Heart left ventricle (tissue), 16 donors: Measurements from ENCODE around the gene CRYBB2. TPM values are rescaled to one million over a fixed set of nuclear protein-coding genes. Genes with fewer than 3 reads are reported as not detected.

Source experiments
- ATAC-seq, 4 donors: fragments of 200-7000 bp; cut with Tn5 transposase; one replicate each; pipeline ENCODE4 v1.9.1; 2020 to 2022; ENCODE audit warnings: moderate library complexity in 4 of 4, mild to moderate bottlenecking in 3 of 4, moderate number of reproducible peaks in 1 of 4
- DNase-seq, 5 donors: peaks; one replicate each; pipeline ENCODE4 v3.0.0-alpha.2; 2020
- H3K27ac ChIP-seq, 12 donors: fragments of 200-600 bp; sonication (generic) in 4 of 12; one replicate each; pipeline versions ENCODE4 v1.5.0 to v1.8.0; 2016 to 2022; ENCODE audit warnings: mild to moderate bottlenecking in 2 of 12
- H3K27me3 ChIP-seq, 9 donors: fragments of 200-600 bp; sonication (generic) in 2 of 9; one replicate each; pipeline versions ENCODE4 v1.5.1 to v1.8.0; 2016 to 2022; ENCODE audit warnings: mild to moderate bottlenecking in 3 of 9
- H3K36me3 ChIP-seq, 9 donors: fragments of 200-600 bp; sonication (generic) in 2 of 9; one replicate each; pipeline versions ENCODE4 v1.5.0 to v1.8.0; 2018 to 2022; ENCODE audit warnings: mild to moderate bottlenecking in 2 of 9
- H3K4me1 ChIP-seq, 12 donors: fragments of 200-600 bp; sonication (generic) in 4 of 12; one replicate each; pipeline versions ENCODE4 v1.5.0 to v1.8.0; 2016 to 2022; ENCODE audit warnings: mild to moderate bottlenecking in 3 of 12
- H3K4me3 ChIP-seq, 12 donors: fragments of 200-600 bp; sonication (generic) in 4 of 12; one replicate each; pipeline versions ENCODE4 v1.5.0 to v1.8.0; 2017 to 2022; ENCODE audit warnings: mild to moderate bottlenecking in 9 of 12, moderate library complexity in 4 of 12
- H3K9me3 ChIP-seq, 12 donors: fragments of 200-600 bp; sonication (generic) in 4 of 12; one replicate each; pipeline versions ENCODE4 v1.5.0 to v1.8.0; 2016 to 2022; ENCODE audit warnings: mild to moderate bottlenecking in 1 of 12
- CTCF ChIP-seq, 12 donors: fragments of 200-600 bp; sonication (generic) in 4 of 12; IDR thresholded peaks; one replicate each; pipeline versions ENCODE4 v1.5.0 to v1.8.0; 2018 to 2022; ENCODE audit warnings: antibody characterized with exemption in 12 of 12, mild to moderate bottlenecking in 5 of 12
- POLR2A ChIP-seq, 2 donors: fragments of 450-650 bp; IDR thresholded peaks; one replicate each; pipeline ENCODE4 v1.6.1; 2017; ENCODE audit warnings: antibody characterized with exemption in 2 of 2, mild to moderate bottlenecking in 2 of 2, moderate library complexity in 2 of 2
- WGBS, 4 donors: extraction: QIAGEN DNeasy Blood & Tissue Kit in 2 of 4; methylation state at CpG; one replicate each; pipeline versions ENCODE4 v1.1.5 to v1.1.7; 2013 to 2018; 5-methylcytosine and 5-hydroxymethylcytosine counted together
- intact Hi-C, 10 donors: fragments of 100-400 bp; cut with DNase I; formaldehyde crosslinking; loops; one replicate each; pipeline versions ENCODE4 v1.11.1 to v1.14.2; 2022
- polyA plus RNA-seq, 2 donors: library from polyadenylated mRNA; stranded (reverse); fragments of 200-250 nt; gene quantifications; one replicate each; pipeline ENCODE4 v1.2.3, GENCODE V29; 2013
- total RNA-seq, 9 donors: library from RNA; depleted of rRNA in 2 of 9; stranded (reverse); fragments of >200 nt in 2 of 9; fragmentation: NEBNext Ultra II Directional in 3 of 9; extraction: Animal tissue kit (Norgen Biotek cat#: 25700) in 3 of 9; gene quantifications; one replicate each; pipeline versions ENCODE4 v1.1.0 to v1.2.4, GENCODE V29; 2016 to 2023
- donor health status: ischemic (EF 13 %, LVEDD 7.1; RV severe dilation, severe dysfunction).
- donor health status: healthy with polysubstance abuse.
- donor health status: DM: no; HTN: yes; CAD: no.
- donor health status: DM: no; HTN: no; CAD: no.
- donor health status: ischemic (EF 25% LVEDD 6.9; RV normal size, moderate dysfunction).
- donor health status: ischemic (EF 25% LVEDD 5.7; RV mildly dilated, moderate dysfunction).
- donor health status: healthy.
- donor health status: DM: yes; HTN: yes; CAD: no.
- donor health status: ischemic (EF 35%, LVEDD 5.7; RV mildly dilated, moderate dysfunction).
- donor health status: nonischemic (EF 11% LVEDD 7.7; RV severe dilation, severe dysfunction).
- donor health status: DM: yes; HTN: yes; CAD: no.
- donor health status: PGD.
- donor health status: ischemic (EF 29% LVEDD 5.4; RV normal size, mild dysfunction).
- donor health status: nonischemic (EF 23%, LVEDD 6.1; RV moderate dilation, normal function).

The CRYBB2 gene
- total and polyA plus RNA-seq, 11 donors: not detected

GRCh38 chr22:25183949-25184619 is 35.4 kb upstream of the CRYBB2 start:
- no peaks in the 10 kb centered on the region for H3K4me1 ChIP-seq
- TF ChIP-seq CTCF (IDR thresholded peaks at IDR 0.05) (no peak), POLR2A (IDR thresholded peaks at IDR 0.05) (no peak)
- no peaks in the 10 kb centered on the region for H3K27me3 ChIP-seq
- no peak for DNase-seq
- no peak overlapping the region for H3K27ac ChIP-seq
- intact Hi-C loops: loop anchor here in 1 of 10 donors (10.0 kb wide), 1 partner anchor 249 kb away; no protein-coding TSS in a partner anchor
- peaks cover 0 to 11% (median 3%) of the 10 kb centered on the region in 12 donors for H3K9me3 ChIP-seq
- H3K36me3 ChIP-seq: peaks cover 0 to 73% (median 31%) of the 10 kb centered on the region in 9 donors
- 93 to 98% (median 95%) methylated on average over 12 of the region's 12 CpGs for WGBS, 4 donors
- ATAC-seq: no peak
- H3K4me3 ChIP-seq: no peak overlapping the region

- ATAC-seq (no peak), DNase-seq (no peak)
- peaks cover 0 to 77% (median 32%) of the 10 kb centered on the region in 9 donors for H3K36me3 ChIP-seq
- H3K4me3 ChIP-seq: no peak overlapping the region
- H3K27me3 ChIP-seq: no peaks in the 10 kb centered on the region
- 90 to 93% (median 93%) methylated on average over 3 of the region's 3 CpGs for whole genome bisulfite sequencing, 4 donors
- intact Hi-C loops: loop anchor here in 1 of 10 donors (10.0 kb wide), 1 partner anchor 251 kb away; no protein-coding TSS in a partner anchor
- no peaks in the 10 kb centered on the region for H3K9me3 ChIP-seq
- H3K27ac ChIP-seq: no peak overlapping the region
- TF ChIP-seq CTCF (IDR thresholded peaks at IDR 0.05) (no peak), POLR2A (IDR thresholded peaks at IDR 0.05) (no peak)
- no peaks in the 10 kb centered on the region for H3K4me1 ChIP-seq
Measured at GRCh38 chr22:25186140-25186539, 33.3 kb upstream of the CRYBB2 start.

GRCh38 chr22:25187469-25187868 is 32.0 kb upstream of the CRYBB2 start:
- 87 to 96% (median 92%) methylated on average over 6 of the region's 6 CpGs for WGBS, 4 donors
- TF ChIP-seq CTCF (IDR thresholded peaks at IDR 0.05) (no peak), POLR2A (IDR thresholded peaks at IDR 0.05) (no peak)
- no peak overlapping the region for H3K4me3 ChIP-seq
- H3K27me3 ChIP-seq: no peaks in the 10 kb centered on the region
- no peak for ATAC-seq
- intact Hi-C loops: loop anchor here in 1 of 10 donors (10.0 kb wide), 1 partner anchor 253 kb away; no protein-coding TSS in a partner anchor
- H3K27ac ChIP-seq: no peak overlapping the region
- peaks cover 0 to 85% (median 40%) of the 10 kb centered on the region in 9 donors for H3K36me3 ChIP-seq
- no peak for DNase-seq
- H3K4me1 ChIP-seq: no peaks in the 10 kb centered on the region
- H3K9me3 ChIP-seq: no peaks in the 10 kb centered on the region

- no peak for DNase-seq
- Histone ChIP-seq H3K27ac (no peak overlapping the region), H3K36me3 (peaks cover 0 to 93% (median 38%) of the 10 kb centered on the region in 9 donors), H3K4me1 (no peaks in the 10 kb centered on the region), H3K9me3 (no peaks in the 10 kb centered on the region), H3K4me3 (no peak overlapping the region), H3K27me3 (no peaks in the 10 kb centered on the region)
- intact Hi-C loops: no loop called here
- ATAC-seq: no peak
- TF ChIP-seq POLR2A (IDR thresholded peaks at IDR 0.05) (no peak), CTCF (IDR thresholded peaks at IDR 0.05) (no peak)
- WGBS, 4 donors: 84 to 89% (median 87%) methylated on average over 12 of the region's 12 CpGs
Measured at GRCh38 chr22:25192406-25192805, 27.0 kb upstream of the CRYBB2 start.
